Thoracic aorta (tissue), 2 donors: ENCODE results near the gene RSPH1. TPM values are rescaled to one million over a fixed set of nuclear protein-coding genes. Genes with fewer than 3 reads are reported as not detected.

ENCODE experiments used
- ATAC-seq: fragments of 150-250 bp; one replicate; pipeline ENCODE4 v1.8.0; 2017; ENCODE audit warnings: low read depth; ENCODE audit not compliant: insufficient number of reproducible peaks, low FRiP score
- DNase-seq: peaks from one replicate; pipeline ENCODE4 v3.0.0-alpha.2; 2020; ENCODE audit warnings: low spot score
- H3K27ac ChIP-seq, 2 donors: fragments of 200-600 bp; sonication (generic); 1 replicate in 1 of 2; 2 replicates in 1 of 2; pipeline ENCODE4 v1.5.1; 2016; ENCODE audit warnings: mild to moderate bottlenecking in 2 of 2, moderate library complexity in 2 of 2
- H3K27me3 ChIP-seq: fragments of 200-600 bp; sonication (generic); replicated peaks from 2 replicates; pipeline ENCODE4 v1.6.0; 2016; ENCODE audit warnings: mild to moderate bottlenecking; ENCODE audit not compliant: insufficient read depth
- H3K36me3 ChIP-seq: fragments of 200-600 bp; sonication (generic); one replicate; pipeline ENCODE4 v1.5.1; 2016
- H3K4me1 ChIP-seq, 2 donors: fragments of 200-600 bp; sonication (generic); 1 replicate in 1 of 2; 2 replicates in 1 of 2; pipeline versions ENCODE4 v1.5.1 to v1.6.0; 2016; ENCODE audit warnings: low read depth in 2 of 2, mild to moderate bottlenecking in 1 of 2; ENCODE audit not compliant: control insufficient read depth in 1 of 2
- H3K4me3 ChIP-seq: fragments of 200-600 bp; sonication (generic); 2 replicates; pipeline ENCODE4 v1.5.1; 2016; ENCODE audit warnings: mild to moderate bottlenecking
- H3K9me3 ChIP-seq: fragments of 200-600 bp; sonication (generic); 2 replicates; pipeline ENCODE4 v1.5.1; 2016
- CTCF ChIP-seq: fragments of 200-600 bp; sonication (generic); IDR thresholded peaks from one replicate; pipeline ENCODE4 v1.5.1; 2019; ENCODE audit warnings: antibody characterized with exemption
- total RNA-seq, 2 donors: library from RNA; depleted of rRNA; stranded (reverse); fragments of >200 nt; gene quantifications; one replicate each; pipeline versions ENCODE4 v1.1.0 to v1.2.3, GENCODE V29; 2016

The RSPH1 gene
- total RNA-seq, 2 donors from 2014 or later = 0.27 TPM; not detected in 1

- no peaks in the 10 kb centered on the region for H3K36me3 ChIP-seq
- TF ChIP-seq CTCF = no peak
- H3K9me3 ChIP-seq = no peaks in the 10 kb centered on the region
- no peaks in the 10 kb centered on the region for H3K27me3 ChIP-seq
- no peak for ATAC-seq
- H3K4me3 ChIP-seq = no peak overlapping the region
- H3K4me1 ChIP-seq = no peaks in the 10 kb centered on the region
- no peak overlapping the region for H3K27ac ChIP-seq
- DNase-seq = no peak
These were observed 42.6 kb downstream of the RSPH1 start for GRCh38 chr21:42453224-42453985.

GRCh38 chr21:42452401-42453223 is 43.4 kb downstream of the RSPH1 start:
- Histone ChIP-seq H3K9me3 (no peaks in the 10 kb centered on the region), H3K27me3 (no peaks in the 10 kb centered on the region), H3K4me3 (no peak overlapping the region), H3K4me1 (no peaks in the 10 kb centered on the region), H3K36me3 (no peaks in the 10 kb centered on the region), H3K27ac (no peak overlapping the region)
- no peak for TF ChIP-seq CTCF
- DNase-seq = no peak
- ATAC-seq = no peak

GRCh38 chr21:42451941-42452340 is 44.1 kb downstream of the RSPH1 start:
- Histone ChIP-seq H3K36me3 (no peaks in the 10 kb centered on the region), H3K27me3 (no peaks in the 10 kb centered on the region), H3K4me1 (no peaks in the 10 kb centered on the region), H3K4me3 (no peak overlapping the region), H3K9me3 (no peaks in the 10 kb centered on the region), H3K27ac (no peak overlapping the region)
- ATAC-seq (no peak), DNase-seq (no peak)
- no peak for TF ChIP-seq CTCF

- no peak for ATAC-seq
These were observed 47.3 kb downstream of the RSPH1 start for GRCh38 chr21:42448686-42449085.

More at GRCh38 chr21:42448686-42449085, 47.3 kb downstream of the RSPH1 start:
- Histone ChIP-seq H3K27ac (no peak overlapping the region), H3K36me3 (no peaks in the 10 kb centered on the region), H3K4me3 (no peak overlapping the region), H3K9me3 (no peaks in the 10 kb centered on the region), H3K27me3 (no peaks in the 10 kb centered on the region), H3K4me1 (no peaks in the 10 kb centered on the region)
- no peak for DNase-seq
- TF ChIP-seq CTCF = no peak
